Neural crest cell (in vitro differentiated cells): Measurements from ENCODE around the gene GRHPR. TPM values are rescaled to one million over a fixed set of nuclear protein-coding genes. Genes with fewer than 3 reads are reported as not detected.
A peak's percentile ranks its signal among the peaks of the same experiment; 100 is the strongest.
"Not testable (repeated sequence)": the region's sequence is repeated elsewhere in the genome, so short reads cannot be mapped to it uniquely, and the experiment has no call there.

Source experiments
- DNase-seq: peaks from one replicate; pipeline ENCODE4 v3.0.0; 2021; ENCODE audit warnings: low read depth, mixed read lengths, low spot score
- H3K27ac Mint-ChIP-seq: one replicate; pipeline ENCODE4 v1.8.0; 2021; ENCODE audit warnings: mild to moderate bottlenecking, mixed read lengths; ENCODE audit not compliant: unreplicated experiment
- H3K27me3 Mint-ChIP-seq: 2 replicates; pipeline ENCODE4 v1.8.0; 2021; ENCODE audit warnings: low read depth, mild to moderate bottlenecking, mixed read lengths
- H3K36me3 Mint-ChIP-seq: 2 replicates; pipeline ENCODE4 v1.8.0; 2021; ENCODE audit warnings: low read depth, mild to moderate bottlenecking, mixed read lengths
- H3K4me1 Mint-ChIP-seq: 2 replicates; pipeline ENCODE4 v1.8.0; 2021; ENCODE audit warnings: mixed read lengths
- H3K4me3 Mint-ChIP-seq: one replicate; pipeline ENCODE4 v1.8.0; 2021; ENCODE audit warnings: mild to moderate bottlenecking, mixed read lengths
- H3K9me3 Mint-ChIP-seq: 2 replicates; pipeline ENCODE4 v1.8.0; 2021; ENCODE audit warnings: mixed read lengths
- total RNA-seq: library from RNA; stranded (reverse); gene quantifications from 2 replicates; pipeline ENCODE4 v1.2.1, GENCODE V29; 2021
- TF ChIP-seq, protein P1 (sequence below): fragments of 200-600 bp; sonication (generic); conservative IDR thresholded peaks from 2 replicates; pipeline ENCODE4 v1.5.0; 2021; ENCODE audit warnings: antibody characterized with exemption, mild to moderate bottlenecking

Gene GRHPR
- total RNA-seq, 1 donor from 2014 or later, result 120 TPM

DNA sequence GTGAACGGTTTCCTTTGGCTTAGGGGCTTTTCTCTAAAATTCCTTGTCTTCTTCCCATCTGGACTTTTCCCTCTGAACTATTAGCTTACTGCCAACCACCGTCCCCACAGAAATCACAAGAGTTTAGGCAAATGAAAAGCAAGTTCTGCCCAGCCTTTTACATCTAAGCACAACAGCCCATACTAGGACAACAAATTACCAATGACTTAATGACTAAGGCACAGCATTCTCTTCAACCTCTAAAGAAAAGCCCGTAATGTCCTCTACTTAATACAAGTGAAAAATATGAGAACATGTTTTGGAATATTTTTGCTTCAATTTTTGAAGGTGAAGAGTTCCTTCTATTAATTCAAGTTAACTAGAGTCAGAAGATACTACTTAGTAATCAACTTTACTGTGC, 41.5 kb downstream of the GRHPR start:
- peaks cover 44% of the 10 kb centered on the region for H3K4me1 Mint-ChIP-seq
- peak overlapping the region; percentile 98 for H3K4me3 Mint-ChIP-seq
- DNase-seq, result no peak
- TF ChIP-seq, protein P1, sequence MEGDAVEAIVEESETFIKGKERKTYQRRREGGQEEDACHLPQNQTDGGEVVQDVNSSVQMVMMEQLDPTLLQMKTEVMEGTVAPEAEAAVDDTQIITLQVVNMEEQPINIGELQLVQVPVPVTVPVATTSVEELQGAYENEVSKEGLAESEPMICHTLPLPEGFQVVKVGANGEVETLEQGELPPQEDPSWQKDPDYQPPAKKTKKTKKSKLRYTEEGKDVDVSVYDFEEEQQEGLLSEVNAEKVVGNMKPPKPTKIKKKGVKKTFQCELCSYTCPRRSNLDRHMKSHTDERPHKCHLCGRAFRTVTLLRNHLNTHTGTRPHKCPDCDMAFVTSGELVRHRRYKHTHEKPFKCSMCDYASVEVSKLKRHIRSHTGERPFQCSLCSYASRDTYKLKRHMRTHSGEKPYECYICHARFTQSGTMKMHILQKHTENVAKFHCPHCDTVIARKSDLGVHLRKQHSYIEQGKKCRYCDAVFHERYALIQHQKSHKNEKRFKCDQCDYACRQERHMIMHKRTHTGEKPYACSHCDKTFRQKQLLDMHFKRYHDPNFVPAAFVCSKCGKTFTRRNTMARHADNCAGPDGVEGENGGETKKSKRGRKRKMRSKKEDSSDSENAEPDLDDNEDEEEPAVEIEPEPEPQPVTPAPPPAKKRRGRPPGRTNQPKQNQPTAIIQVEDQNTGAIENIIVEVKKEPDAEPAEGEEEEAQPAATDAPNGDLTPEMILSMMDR, result no peak
- H3K27me3 Mint-ChIP-seq, result no peaks in the 10 kb centered on the region
- H3K9me3 Mint-ChIP-seq, result no peaks in the 10 kb centered on the region
- H3K36me3 Mint-ChIP-seq, result no peaks in the 10 kb centered on the region
- no peak overlapping the region for H3K27ac Mint-ChIP-seq

DNA sequence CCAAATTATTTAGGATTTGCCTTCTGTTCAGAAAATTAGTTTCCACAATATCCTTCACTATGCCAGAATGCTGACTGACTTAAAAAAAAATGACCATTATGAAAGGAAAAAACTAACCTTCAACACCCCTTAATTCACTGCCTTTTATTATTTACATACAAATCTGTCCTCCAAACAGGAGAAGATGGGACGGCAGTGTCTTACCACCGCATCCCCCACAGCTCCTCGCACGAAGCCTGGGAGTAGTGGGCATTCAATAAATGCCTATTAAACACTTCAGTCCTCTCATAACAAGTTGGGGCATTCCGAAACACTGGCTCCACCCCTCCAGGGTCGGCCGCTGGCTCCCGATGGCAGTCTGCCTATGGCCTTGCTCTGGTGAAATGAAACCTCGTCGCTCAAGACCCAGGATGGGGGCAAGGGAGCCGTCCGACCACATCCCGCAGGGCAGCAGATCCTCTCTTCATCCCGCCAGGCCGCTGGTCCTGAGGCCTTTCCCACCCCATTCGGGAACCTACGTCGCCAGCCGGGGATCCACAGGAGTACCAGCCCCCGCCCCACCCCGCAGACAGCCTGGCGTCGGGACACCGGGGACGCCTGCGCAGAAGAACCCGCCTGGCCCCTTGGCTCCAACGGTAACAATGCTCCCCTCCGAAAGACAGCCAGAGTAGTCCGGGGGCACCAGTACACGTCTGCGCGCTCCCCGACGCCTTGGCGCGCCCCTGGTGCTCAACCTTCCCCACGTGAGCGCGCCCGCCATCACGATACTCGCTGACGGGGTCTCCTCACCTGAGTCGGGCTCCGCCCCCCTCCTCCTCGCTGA, 42.1 kb downstream of the GRHPR start:
- Mint-ChIP-seq H3K9me3 (no peaks in the 10 kb centered on the region), H3K36me3 (no peaks in the 10 kb centered on the region), H3K27me3 (no peaks in the 10 kb centered on the region), H3K27ac (peak overlapping the region; percentile 98), H3K4me3 (peak overlapping the region; percentile 98), H3K4me1 (peaks cover 44% of the 10 kb centered on the region)
- no peak for DNase-seq
- TF ChIP-seq, protein P1, result no peak

DNA sequence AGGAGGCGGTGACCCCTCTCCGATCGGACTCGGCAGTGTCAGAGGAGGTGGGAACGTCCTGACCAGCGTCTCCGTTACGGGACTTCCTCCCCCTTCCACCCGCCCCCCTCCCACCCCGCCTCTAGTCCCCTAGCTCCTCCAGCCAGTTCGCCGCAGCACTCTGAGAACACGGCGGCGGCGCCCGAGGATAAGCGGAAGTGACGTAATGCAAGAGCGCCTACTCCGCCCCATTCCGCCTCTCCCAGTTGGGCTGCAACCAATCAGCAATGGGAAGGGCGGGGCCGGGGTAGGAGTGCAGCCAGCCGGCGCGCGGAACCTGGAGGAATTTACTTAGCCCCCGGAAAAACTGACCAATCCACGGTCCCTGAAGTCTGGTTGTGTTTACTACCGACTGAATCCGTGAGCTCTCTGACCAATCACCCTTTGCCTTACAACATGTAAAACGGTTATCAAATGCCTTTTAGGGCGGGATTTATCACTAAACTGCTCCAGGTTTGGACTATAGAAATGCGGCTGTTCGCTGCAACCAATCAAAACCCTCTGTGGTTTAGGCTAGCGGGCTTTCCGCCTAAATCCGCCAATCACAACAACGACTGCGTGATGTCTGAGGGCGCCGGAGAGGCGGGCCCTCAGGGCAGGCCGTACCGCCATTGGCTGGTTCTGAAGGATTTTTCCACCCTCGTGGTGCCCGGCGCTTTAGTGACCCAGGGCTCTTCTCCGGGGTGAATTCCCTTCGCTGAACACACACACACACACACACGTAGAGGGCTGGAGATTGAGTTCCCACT, 42.9 kb downstream of the GRHPR start, which contains the start of gene ZBTB5:
ZBTB5 (minus strand) TSS at position 202 of the 788 bp plus-strand sequence. CDS start 22,899 bp downstream, outside the sequence.
- TF ChIP-seq, protein P1, result no peak
- Mint-ChIP-seq H3K27me3 (no peaks in the 10 kb centered on the region), H3K36me3 (no peaks in the 10 kb centered on the region), H3K4me3 (peak within 1 kb of the TSS; percentile 98), H3K27ac (peak within 1 kb of the TSS; percentile 100), H3K4me1 (peaks cover 44% of the 10 kb centered on the region), H3K9me3 (no peaks in the 10 kb centered on the region)
- peak; percentile 96 for DNase-seq

DNA sequence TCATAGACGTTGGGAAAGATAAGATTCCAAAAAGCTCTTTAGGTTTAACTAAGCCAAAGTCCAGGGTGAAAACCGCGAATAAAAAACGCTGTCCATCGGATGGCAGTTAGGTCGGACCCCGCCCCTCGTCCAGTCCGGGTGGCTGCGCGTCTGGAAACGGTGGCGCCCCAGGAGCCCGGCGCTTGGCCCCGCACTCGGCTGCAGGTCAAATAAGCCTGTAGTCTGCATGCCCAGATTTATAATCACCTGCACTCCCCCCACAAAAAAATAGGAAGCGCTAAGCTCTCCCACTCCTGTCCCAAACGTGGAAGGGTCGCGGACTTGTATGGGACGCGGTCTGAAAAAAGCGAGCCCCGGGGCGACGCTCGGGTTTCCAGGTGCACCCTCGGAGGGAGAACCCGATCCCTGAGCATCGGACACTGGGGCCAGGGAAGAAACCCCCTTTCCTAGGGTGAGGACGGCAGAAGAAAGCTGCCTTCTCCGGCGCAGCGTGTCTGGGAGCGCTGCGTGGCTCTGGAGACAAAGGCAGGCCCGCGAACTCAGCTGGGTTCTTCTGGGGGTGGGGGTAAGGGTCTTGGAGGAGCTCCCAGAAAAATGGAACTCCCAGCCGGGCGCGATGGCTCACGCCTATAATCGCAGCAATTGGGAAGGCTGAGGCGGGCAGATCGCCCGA, 43.7 kb downstream of the GRHPR start:
- peak overlapping the region; percentile 100 for H3K27ac Mint-ChIP-seq
- no peaks in the 10 kb centered on the region for H3K27me3 Mint-ChIP-seq
- DNase-seq, result peak; percentile 67
- H3K9me3 Mint-ChIP-seq, result no peaks in the 10 kb centered on the region
- H3K36me3 Mint-ChIP-seq, result no peaks in the 10 kb centered on the region
- H3K4me3 Mint-ChIP-seq, result peak overlapping the region; percentile 98
- peaks cover 44% of the 10 kb centered on the region for H3K4me1 Mint-ChIP-seq
- TF ChIP-seq, protein P1, result no peak

DNA sequence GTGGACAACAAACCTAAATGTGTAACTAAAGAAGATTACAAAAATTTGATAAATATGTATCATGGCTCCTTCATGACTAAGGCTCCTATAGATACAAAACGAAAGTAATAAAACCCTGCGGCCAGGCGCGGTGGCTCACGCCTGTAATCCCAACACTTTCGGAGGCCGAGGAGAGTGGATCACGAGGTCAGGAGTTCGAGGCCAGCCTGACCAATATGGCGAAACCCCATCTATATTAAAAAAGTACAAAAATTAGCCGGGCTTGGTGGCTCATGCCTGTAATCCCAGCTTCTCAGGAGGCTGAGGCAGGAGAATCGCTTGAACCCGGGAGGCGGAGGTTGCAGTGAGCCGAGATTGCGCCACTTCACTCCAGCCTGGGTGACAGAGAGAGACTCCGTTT, 45.0 kb downstream of the GRHPR start:
- not testable (repeated sequence) for H3K27ac Mint-ChIP-seq, H3K36me3 Mint-ChIP-seq, H3K27me3 Mint-ChIP-seq, H3K4me3 Mint-ChIP-seq, DNase-seq, H3K9me3 Mint-ChIP-seq
- peaks cover 49% of the 10 kb centered on the region for H3K4me1 Mint-ChIP-seq
